Stomach (tissue), 4 donors: ENCODE results near the gene SAGE1.
"Not testable (repeated sequence)": the region's sequence is repeated elsewhere in the genome, so short reads cannot be mapped to it uniquely, and the experiment has no call there.

ENCODE experiments used
- CTCF ChIP-seq, 7 experiments: fragments of 450-650 bp in 4 of 7; fragments of 200-600 bp in 3 of 7; sonication (generic) in 3 of 7; IDR thresholded peaks; one replicate each; pipeline ENCODE4 v1.5.1; 2016 to 2019; ENCODE audit warnings: antibody characterized with exemption in 7 of 7, control low read depth in 2 of 7, mild to moderate bottlenecking in 1 of 7
- POLR2A ChIP-seq, 4 donors: fragments of 450-650 bp; IDR thresholded peaks; one replicate each; pipeline ENCODE4 v1.6.1; 2016; ENCODE audit warnings: antibody characterized with exemption in 4 of 4, control low read depth in 2 of 4, mild to moderate bottlenecking in 1 of 4, moderate library complexity in 1 of 4

GRCh38 chrX:135920516-135920915, 27.0 kb downstream of the SAGE1 start:
- not testable (repeated sequence) for TF ChIP-seq CTCF, POLR2A (IDR thresholded peaks at IDR 0.05)
